ENCODE results near the gene FNDC10. TPM values are rescaled to one million over a fixed set of nuclear protein-coding genes. Genes with fewer than 3 reads are reported as not detected.

FNDC10 gene
- total RNA-seq, 1 donor from 2014 or later: 4.6 TPM

DNA sequence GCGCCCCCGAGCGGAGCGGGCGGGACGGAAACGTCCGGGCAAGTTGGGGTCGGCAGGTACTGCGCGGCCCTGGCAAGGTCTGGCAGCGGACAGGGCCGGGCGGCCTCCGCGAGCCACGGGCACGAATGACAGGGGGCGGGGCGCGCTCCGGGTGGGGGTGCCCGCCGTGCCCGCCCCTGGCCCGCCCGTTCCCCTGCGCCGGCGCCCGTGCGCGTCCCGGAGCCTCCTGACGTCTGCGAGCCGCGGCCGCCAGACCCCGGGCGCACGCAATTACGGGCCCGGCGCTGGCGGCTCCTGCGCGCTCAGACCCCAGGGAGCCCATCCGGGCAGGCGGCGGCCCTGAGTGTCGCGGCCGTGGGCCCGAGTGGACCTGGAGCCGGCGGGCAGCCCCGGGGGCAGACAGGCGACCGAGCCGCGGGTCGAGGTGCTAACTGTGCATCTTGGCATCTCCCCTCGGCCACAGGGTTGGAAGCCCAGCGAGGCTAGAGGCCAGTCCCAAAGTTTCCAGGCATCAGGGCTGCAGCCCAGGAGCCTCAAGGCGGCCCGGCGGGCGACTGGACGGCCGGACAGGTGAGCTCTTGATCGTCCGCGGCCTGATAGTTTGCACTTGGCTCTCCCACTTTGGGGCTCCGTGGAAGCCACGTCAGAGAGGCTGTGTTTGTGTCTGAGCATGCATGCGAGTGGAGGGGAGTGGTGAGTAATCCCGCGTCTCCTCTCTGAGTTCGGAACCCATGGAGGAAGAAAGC lies 16.3 kb upstream of the FNDC10 start:
- DNase-seq (ENCODE audit: low spot score): no peak

GRCh38 chr1:1615256-1616044 lies 15.5 kb upstream of the FNDC10 start, which contains the start of gene MIB2:
MIB2 (plus strand) TSS chr1:1615500; CDS start chr1:1623453, 7,953 bp downstream.
- DNase-seq (ENCODE audit: low spot score): peak; percentile 96

DNA sequence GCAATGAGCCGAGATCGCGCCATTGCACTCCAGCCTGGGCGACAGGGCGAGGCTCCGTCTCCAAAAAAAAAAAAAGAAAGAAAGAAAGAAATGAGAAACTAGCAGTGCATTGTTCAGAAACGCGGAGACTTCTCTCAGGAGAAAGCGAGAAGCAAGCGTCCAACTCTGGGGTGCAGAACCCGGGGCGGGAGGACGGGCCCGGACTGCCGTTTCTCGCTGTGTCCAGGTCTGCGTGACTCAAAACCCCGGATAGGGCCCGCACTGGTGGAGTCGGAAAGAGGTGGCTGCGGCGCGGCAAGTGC lies 15.0 kb upstream of the FNDC10 start:
- DNase-seq (ENCODE audit: low spot score): no peak

- peak; percentile 42 for DNase-seq (ENCODE audit: low spot score)
These were observed 14.4 kb upstream of the FNDC10 start for GRCh38 chr1:1614204-1614953.

DNA sequence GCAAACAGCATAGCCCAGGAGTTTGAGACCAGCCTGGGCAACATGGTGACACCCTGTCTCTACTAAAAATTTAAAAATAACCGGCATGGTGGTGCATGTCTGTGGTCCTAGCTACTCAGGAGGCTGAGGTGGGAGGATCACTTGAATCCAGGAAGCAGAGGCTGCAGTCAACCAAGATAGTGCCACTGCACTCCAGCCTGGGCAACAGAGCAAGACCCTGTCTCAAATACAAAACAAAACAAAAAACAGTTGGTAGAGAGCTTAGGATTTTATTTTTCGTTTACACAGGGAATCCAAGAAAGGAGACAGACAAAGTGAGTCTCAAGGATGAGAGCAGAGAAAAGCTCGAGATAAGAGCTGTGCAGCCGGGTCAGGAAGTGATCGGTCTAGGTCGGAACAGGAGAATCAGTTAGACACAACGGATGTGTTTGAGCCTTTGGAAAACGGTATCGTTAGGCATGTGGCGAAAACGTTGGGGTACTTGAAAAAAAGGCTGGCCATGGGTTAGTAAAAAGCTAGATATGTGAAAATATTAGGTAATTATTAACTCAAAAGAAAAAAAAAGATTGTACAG lies 13.7 kb upstream of the FNDC10 start:
- DNase-seq (ENCODE audit: low spot score): no peak

DNA sequence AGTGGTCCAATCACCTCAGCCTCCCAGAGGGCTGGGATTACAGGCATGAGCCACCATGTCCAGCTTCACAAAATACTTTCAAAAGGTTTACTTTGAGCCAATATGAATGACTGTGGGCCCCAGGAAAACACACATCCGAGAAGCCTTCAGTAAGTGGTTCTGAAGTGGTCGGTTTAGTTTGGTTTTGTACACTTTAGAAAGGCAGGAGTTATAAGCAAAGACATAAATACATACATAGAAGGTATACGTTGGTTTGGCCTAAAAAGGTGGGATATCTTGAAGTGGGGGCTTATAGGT lies 12.1 kb upstream of the FNDC10 start:
- no peak for DNase-seq (ENCODE audit: low spot score)

DNA sequence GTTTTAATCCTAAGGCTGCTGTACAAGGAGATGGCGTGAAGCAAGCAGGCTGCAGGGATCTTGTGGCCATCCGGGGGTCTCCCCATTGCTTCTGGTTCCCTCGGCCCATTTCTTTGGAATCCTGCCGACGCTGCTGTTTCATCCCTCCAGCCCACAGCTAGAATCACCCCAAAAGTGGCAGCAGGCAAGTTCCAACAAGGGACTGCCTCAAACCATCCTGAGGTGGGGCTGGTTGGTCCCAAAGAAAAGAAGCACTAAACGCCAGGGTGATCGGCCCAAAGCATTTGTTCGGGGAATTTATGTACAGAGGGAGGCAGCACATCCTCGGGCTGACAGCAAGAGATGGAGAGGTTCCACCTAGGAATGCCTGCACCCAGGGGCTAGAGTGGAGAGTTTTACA lies 10.9 kb upstream of the FNDC10 start:
- DNase-seq (ENCODE audit: low spot score): no peak

- DNase-seq (ENCODE audit: low spot score): no peak
These were observed 10.0 kb upstream of the FNDC10 start for GRCh38 chr1:1609822-1610485.

DNA sequence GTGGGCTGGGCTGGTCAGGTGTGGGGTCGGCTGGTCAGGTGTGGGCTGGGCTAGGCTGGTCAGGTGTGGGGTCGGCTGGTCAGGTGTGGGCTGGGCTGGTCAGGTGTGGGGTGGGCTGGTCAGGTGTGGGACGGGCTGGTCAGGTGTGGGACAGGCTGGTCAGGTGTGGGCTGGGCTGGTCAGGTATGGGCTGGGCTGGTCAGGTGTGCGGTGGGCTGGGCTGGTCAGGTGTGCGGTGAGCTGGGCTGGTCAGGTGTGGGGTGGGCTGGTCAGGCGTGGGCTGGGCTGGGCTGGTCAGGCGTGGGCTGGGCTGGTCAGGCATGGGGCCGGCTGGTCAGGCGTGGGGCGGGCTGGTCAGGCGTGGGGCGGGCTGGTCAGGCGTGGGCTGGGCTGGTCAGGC lies 6.3 kb upstream of the FNDC10 start:
- DNase-seq (ENCODE audit: low spot score): no peak

- no peak for DNase-seq (ENCODE audit: low spot score)
These were observed 5.8 kb upstream of the FNDC10 start for GRCh38 chr1:1605724-1606123.

DNA sequence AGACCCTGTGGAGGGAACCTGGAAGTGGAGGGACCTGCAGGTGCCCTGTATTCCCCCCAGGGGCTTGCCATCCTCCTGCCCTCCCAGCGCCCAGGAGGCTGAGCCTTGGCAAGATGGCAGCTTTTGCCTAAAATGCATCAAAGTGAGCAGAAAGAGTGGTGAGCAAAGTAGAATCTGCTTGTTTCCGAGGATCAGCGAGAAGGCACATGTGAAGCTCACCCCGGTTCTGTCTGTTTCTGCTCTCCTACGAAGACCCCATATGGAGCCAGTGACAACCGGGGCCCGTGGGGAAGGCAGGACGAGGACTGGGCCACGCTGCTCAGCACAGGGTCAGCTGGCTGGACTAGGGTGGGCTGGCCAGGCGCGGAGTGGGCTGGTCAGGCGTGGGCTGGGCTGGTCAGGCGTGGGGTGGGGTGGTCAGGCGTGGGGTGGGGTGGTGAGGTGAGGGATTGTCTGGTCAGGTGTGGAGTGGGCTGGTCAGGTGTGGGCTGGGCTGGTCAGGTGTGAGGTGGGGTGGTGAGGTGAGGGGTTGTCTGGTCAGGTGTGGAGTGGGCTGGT lies 5.2 kb upstream of the FNDC10 start:
- no peak for DNase-seq (ENCODE audit: low spot score)

- DNase-seq (ENCODE audit: low spot score): no peak
These were observed 4.6 kb upstream of the FNDC10 start for GRCh38 chr1:1604374-1605033.

GRCh38 chr1:1603671-1604373 lies 3.9 kb upstream of the FNDC10 start:
- no peak for DNase-seq (ENCODE audit: low spot score)

- DNase-seq (ENCODE audit: low spot score): no peak
These were observed 3.1 kb upstream of the FNDC10 start for GRCh38 chr1:1602968-1603506.

DNA sequence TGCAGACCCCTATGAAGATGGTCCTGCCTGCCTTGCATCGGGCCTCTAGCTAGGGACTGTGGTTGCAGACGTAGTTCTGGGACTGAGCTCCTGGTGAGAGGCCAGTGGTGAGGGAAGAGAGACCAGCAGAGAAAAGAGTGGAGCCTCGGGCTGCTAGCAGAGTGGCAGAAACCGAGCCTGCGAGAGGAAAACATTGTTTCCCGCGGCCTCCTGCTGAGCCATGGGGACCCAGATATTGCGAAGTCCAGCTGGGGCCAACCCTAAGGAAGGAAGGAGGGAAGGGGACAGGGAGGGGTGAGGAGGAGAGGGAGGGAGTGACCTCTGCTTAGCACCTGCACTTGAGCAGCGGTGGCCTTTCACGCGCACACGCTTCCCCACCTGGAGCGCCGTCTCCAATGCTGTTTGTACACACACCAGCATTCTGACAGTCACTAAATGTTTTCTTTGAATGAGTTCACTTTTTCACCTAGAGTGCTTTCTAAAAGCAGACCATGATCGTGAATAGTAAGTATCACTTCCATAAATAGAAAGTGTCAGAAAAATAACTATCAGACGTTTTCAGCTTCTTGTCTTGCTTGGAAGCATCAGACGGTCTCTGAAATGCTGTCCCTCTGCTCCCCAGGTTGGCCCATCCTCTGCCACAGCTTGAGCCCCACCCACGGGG lies 2.5 kb upstream of the FNDC10 start:
- no peak for DNase-seq (ENCODE audit: low spot score)

GRCh38 chr1:1601564-1602303 lies 1.8 kb upstream of the FNDC10 start:
- no peak for DNase-seq (ENCODE audit: low spot score)

- no peak for DNase-seq (ENCODE audit: low spot score)
These were observed 1.1 kb upstream of the FNDC10 start for GRCh38 chr1:1600861-1601563.
